CD4-positive, alpha-beta T cell (primary cell): ENCODE measurements around the gene TRIM67. TPM values are rescaled to one million over a fixed set of nuclear protein-coding genes. Genes with fewer than 3 reads are reported as not detected.

ENCODE experiments used
- ATAC-seq: fragments of 200-7000 bp; cut with Tn5 transposase; one replicate; pipeline ENCODE4 v1.10.0; 2022; ENCODE audit warnings: mild to moderate bottlenecking; ENCODE audit not compliant: poor library complexity
- CTCF ChIA-PET: fragments of 350-600 bp; sonication (Branson Sonifier 250); formaldehyde crosslinking; loops from one replicate; lab custom pipeline; 2021; ENCODE audit warnings: antibody characterized with exemption, inconsistent platforms; lab: Charles Lee
- POLR2A ChIA-PET: fragments of 350-600 bp; sonication (Branson Sonifier 250); formaldehyde crosslinking; loops from one replicate; lab custom pipeline; 2021; ENCODE audit warnings: antibody characterized with exemption, inconsistent platforms; lab: Charles Lee
- DNase-seq, 14 experiments: peaks; one replicate each; pipeline ENCODE4 v3.0.0-alpha.2; 2013 to 2020; ENCODE audit warnings: mixed read lengths in 2 of 14
- H3K27ac ChIP-seq, 2 donors: one replicate each; pipeline versions ENCODE4 v1.5.1 to v1.7.0; 2013; ENCODE audit warnings: low read length in 2 of 2, low read depth in 1 of 2, mild to moderate bottlenecking in 1 of 2
- H3K27me3 ChIP-seq, 2 experiments: 1 replicate in 1 of 2; 2 replicates in 1 of 2; pipeline versions ENCODE4 v1.6.1 to v1.7.0; 2013; ENCODE audit warnings: low read length in 2 of 2, control low read depth in 1 of 2, mild to moderate bottlenecking in 1 of 2, moderate library complexity in 1 of 2; ENCODE audit not compliant: insufficient read depth in 2 of 2, control insufficient read depth in 1 of 2
- H3K36me3 ChIP-seq: one replicate; pipeline ENCODE4 v1.6.1; 2013; ENCODE audit warnings: low read length, control low read depth; ENCODE audit not compliant: insufficient read depth
- H3K4me1 ChIP-seq: one replicate; pipeline ENCODE4 v1.6.1; 2013; ENCODE audit warnings: low read length, control low read depth; ENCODE audit not compliant: insufficient read depth
- H3K4me3 ChIP-seq: one replicate; pipeline ENCODE4 v1.5.1; 2013; ENCODE audit warnings: mild to moderate bottlenecking, low read length, moderate library complexity
- H3K9me3 ChIP-seq, 2 experiments: 1 replicate in 1 of 2; 2 replicates in 1 of 2; pipeline versions ENCODE4 v1.6.1 to v1.7.0; 2013; ENCODE audit warnings: low read length in 2 of 2, mild to moderate bottlenecking in 2 of 2, control low read depth in 1 of 2, moderate library complexity in 1 of 2; ENCODE audit not compliant: control insufficient read depth in 1 of 2, insufficient read depth in 1 of 2
- H3K27ac Mint-ChIP-seq: one replicate; pipeline ENCODE4 v1.8.0; 2020; ENCODE audit warnings: mixed read lengths
- H3K27me3 Mint-ChIP-seq: one replicate; pipeline ENCODE4 v1.8.0; 2021; ENCODE audit warnings: mixed read lengths
- H3K36me3 Mint-ChIP-seq: one replicate; pipeline ENCODE4 v1.8.0; 2021; ENCODE audit warnings: low read depth, mixed read lengths
- H3K4me1 Mint-ChIP-seq: one replicate; pipeline ENCODE4 v1.8.0; 2021; ENCODE audit warnings: low read depth, mixed read lengths
- H3K4me3 Mint-ChIP-seq: one replicate; pipeline ENCODE4 v1.8.0; 2020; ENCODE audit warnings: mild to moderate bottlenecking, mixed read lengths
- H3K9me3 Mint-ChIP-seq: one replicate; pipeline ENCODE4 v1.8.0; 2020; ENCODE audit warnings: mixed read lengths
- CTCF ChIP-seq: fragments of 200-600 bp; IDR thresholded peaks from one replicate; pipeline ENCODE4 v1.8.0; 2022; ENCODE audit warnings: antibody characterized with exemption, mild to moderate bottlenecking
- intact Hi-C, 2 experiments: fragments of 100-400 bp; cut with DNase I in 1 of 2; cut with micrococcal nuclease in 1 of 2; formaldehyde crosslinking; loops; one replicate each; pipeline versions ENCODE4 v1.15.1 to v1.9.0; 2023 to 2025; cut with DNase I, micrococcal nuclease
- total RNA-seq, 174 experiments: library from RNA in 2 of 174; stranded (reverse) in 2 of 174; gene quantifications; one replicate each; pipeline ENCODE4 v1.2.3 and lab custom pipeline; 2021 to 2026

Gene TRIM67
- total RNA-seq, 2 experiments from 2014 or later = not detected

GRCh38 chr1:231220801-231221200 is 58.9 kb downstream of the TRIM67 start:
- no peaks in the 10 kb centered on the region for H3K4me1 ChIP-seq
- H3K4me1 Mint-ChIP-seq = no peaks in the 10 kb centered on the region
- no peaks in the 10 kb centered on the region for H3K9me3 Mint-ChIP-seq
- H3K36me3 ChIP-seq = peaks cover 31% of the 10 kb centered on the region
- no peaks in the 10 kb centered on the region for H3K9me3 ChIP-seq
- intact Hi-C loops = no loop called here
- POLR2A ChIA-PET = interaction anchor here (0.6 kb wide), 1 partner anchor 132 kb away, joined by 3 read pairs; no protein-coding TSS in a partner anchor
- no peak overlapping the region for H3K27ac Mint-ChIP-seq
- H3K4me3 ChIP-seq = no peak overlapping the region
- H3K27ac ChIP-seq = no peak overlapping the region
- H3K27me3 Mint-ChIP-seq = no peaks in the 10 kb centered on the region
- H3K36me3 Mint-ChIP-seq = peaks cover 24% of the 10 kb centered on the region
- DNase-seq (no peak), ATAC-seq (no peak)
- no peak overlapping the region for H3K4me3 Mint-ChIP-seq
- CTCF ChIA-PET = no interaction called here
- no peaks in the 10 kb centered on the region for H3K27me3 ChIP-seq
- TF ChIP-seq CTCF = no peak

GRCh38 chr1:231226156-231226555 is 64.3 kb downstream of the TRIM67 start:
- Mint-ChIP-seq H3K4me1 (peaks cover 20% of the 10 kb centered on the region), H3K27ac (no peak overlapping the region), H3K4me3 (no peak overlapping the region), H3K36me3 (peaks cover 69% of the 10 kb centered on the region), H3K9me3 (no peaks in the 10 kb centered on the region), H3K27me3 (no peaks in the 10 kb centered on the region)
- no peak for TF ChIP-seq CTCF
- ATAC-seq (no peak), DNase-seq (no peak)
- ChIA-PET POLR2A (no interaction called here), CTCF (no interaction called here)
- Histone ChIP-seq H3K9me3 (no peaks in the 10 kb centered on the region), H3K4me1 (no peaks in the 10 kb centered on the region), H3K27ac (no peak overlapping the region), H3K27me3 (no peaks in the 10 kb centered on the region), H3K36me3 (peaks cover 70% of the 10 kb centered on the region), H3K4me3 (no peak overlapping the region)
- intact Hi-C loops = no loop called here

- peaks cover 75% of the 10 kb centered on the region for H3K36me3 Mint-ChIP-seq
- no peak for TF ChIP-seq CTCF
- H3K4me3 ChIP-seq = no peak overlapping the region
- H3K9me3 Mint-ChIP-seq = no peaks in the 10 kb centered on the region
- no peaks in the 10 kb centered on the region for H3K27me3 Mint-ChIP-seq
- POLR2A ChIA-PET = no interaction called here
- no peak overlapping the region for H3K27ac ChIP-seq
- DNase-seq (no peak), ATAC-seq (no peak)
- H3K4me1 Mint-ChIP-seq = peaks cover 50% of the 10 kb centered on the region
- H3K36me3 ChIP-seq = peaks cover 48% of the 10 kb centered on the region
- no peak overlapping the region for H3K27ac Mint-ChIP-seq
- H3K27me3 ChIP-seq = no peaks in the 10 kb centered on the region
- H3K4me1 ChIP-seq = peaks cover 7% of the 10 kb centered on the region
- intact Hi-C loops = no loop called here
- no peaks in the 10 kb centered on the region for H3K9me3 ChIP-seq
- no peak overlapping the region for H3K4me3 Mint-ChIP-seq
- CTCF ChIA-PET = no interaction called here
Observed at GRCh38 chr1:231231511-231231910, 69.7 kb downstream of the TRIM67 start.
